NCI-H345 treated with DMSO at 0.1 percent for 48 hours (cell line): ENCODE measurements around the gene HELZ.

ENCODE experiments used
- DNase-seq: peaks from one replicate; lab custom pipeline; 2025; ENCODE audit not compliant: unreplicated experiment; lab: John Stamatoyannopoulos, UW

HELZ gene

GRCh38 chr17:67035131-67036083, 209.6 kb downstream of the HELZ start:
- no peak for DNase-seq

GRCh38 chr17:67033613-67034012, 211.4 kb downstream of the HELZ start:
- DNase-seq, result no peak

GRCh38 chr17:67032985-67033384, 212.0 kb downstream of the HELZ start:
- no peak for DNase-seq

- DNase-seq, result no peak
These were observed 212.6 kb downstream of the HELZ start for GRCh38 chr17:67032382-67032781.

GRCh38 chr17:67030641-67031040, 214.4 kb downstream of the HELZ start:
- DNase-seq, result no peak

GRCh38 chr17:67027031-67027628, 217.9 kb downstream of the HELZ start:
- no peak for DNase-seq

- DNase-seq, result no peak
These were observed 218.7 kb downstream of the HELZ start for GRCh38 chr17:67026341-67026740.

GRCh38 chr17:67025216-67025792, 219.7 kb downstream of the HELZ start:
- no peak for DNase-seq

GRCh38 chr17:67024736-67025135, 220.3 kb downstream of the HELZ start:
- no peak for DNase-seq

GRCh38 chr17:67022451-67022810, 222.6 kb downstream of the HELZ start:
- DNase-seq, result no peak

- no peak for DNase-seq
These were observed 223.1 kb downstream of the HELZ start for GRCh38 chr17:67021743-67022450.

GRCh38 chr17:67021196-67021595, 223.8 kb downstream of the HELZ start:
- no peak for DNase-seq
